Osteoblast (primary cell): Measurements from ENCODE around the gene SLC25A30. TPM values are rescaled to one million over a fixed set of nuclear protein-coding genes. Genes with fewer than 3 reads are reported as not detected.
"Not testable (repeated sequence)": the region's sequence is repeated elsewhere in the genome, so short reads cannot be mapped to it uniquely, and the experiment has no call there.

Source experiments
- DNase-seq: peaks from one replicate; pipeline ENCODE4 v3.0.0; 2011; ENCODE audit warnings: low spot score, mixed read lengths; ENCODE audit not compliant: insufficient read length; ENCODE audit errors: missing footprints
- H2AFZ ChIP-seq: 2 replicates; pipeline ENCODE4 v1.6.0; 2011; ENCODE audit warnings: mild to moderate bottlenecking, low read length
- H3K27ac ChIP-seq: 2 replicates; pipeline ENCODE4 v1.5.1; 2011; ENCODE audit warnings: mild to moderate bottlenecking, low read depth, low read length, moderate library complexity
- H3K27me3 ChIP-seq: 2 replicates; pipeline ENCODE4 v1.6.0; 2012; ENCODE audit warnings: mild to moderate bottlenecking, control low read depth, inconsistent platforms, low read length, moderate library complexity; ENCODE audit not compliant: insufficient read depth
- H3K36me3 ChIP-seq: 2 replicates; pipeline ENCODE4 v1.5.1; 2011; ENCODE audit warnings: mild to moderate bottlenecking, low read length, control low read depth, moderate library complexity; ENCODE audit not compliant: insufficient read depth
- H3K4me1 ChIP-seq: 2 replicates; pipeline ENCODE4 v1.5.1; 2011; ENCODE audit warnings: mild to moderate bottlenecking, low read length, control low read depth, moderate library complexity; ENCODE audit not compliant: insufficient read depth
- H3K4me2 ChIP-seq: 2 replicates; pipeline ENCODE4 v1.6.0; 2011; ENCODE audit warnings: mild to moderate bottlenecking, low read length; ENCODE audit not compliant: insufficient read depth
- H3K4me3 ChIP-seq: fragments of 200-600 bp; sonication (generic); 3 replicates; pipeline ENCODE4 v1.5.1; 2012; ENCODE audit warnings: mild to moderate bottlenecking, low read length, inconsistent platforms; ENCODE audit not compliant: insufficient read depth
- H3K79me2 ChIP-seq: 2 replicates; pipeline ENCODE4 v1.6.0; 2012; ENCODE audit warnings: mild to moderate bottlenecking, low read length, control low read depth, inconsistent platforms; ENCODE audit not compliant: insufficient read depth
- H3K9me3 ChIP-seq: 2 replicates; pipeline ENCODE4 v1.5.1; 2011; ENCODE audit warnings: low read depth, low read length, control low read depth
- H4K20me1 ChIP-seq: 2 replicates; pipeline ENCODE4 v1.6.0; 2012; ENCODE audit warnings: mild to moderate bottlenecking, low read length, control low read depth; ENCODE audit not compliant: insufficient read depth
- total RNA-seq: library from RNA; depleted of rRNA; stranded (reverse); fragments of >200 nt; gene quantifications from 2 replicates; pipeline ENCODE4 v1.2.3, GENCODE V29; 2012
- TF ChIP-seq, protein P1 (sequence below): IDR thresholded peaks from 2 replicates; pipeline ENCODE4 v1.5.1; 2011; ENCODE audit warnings: mild to moderate bottlenecking, low read depth, low read length, moderate library complexity; ENCODE audit errors: extremely low read depth

SLC25A30 gene
- total RNA-seq, 1 donor = 11.2 TPM

DNA sequence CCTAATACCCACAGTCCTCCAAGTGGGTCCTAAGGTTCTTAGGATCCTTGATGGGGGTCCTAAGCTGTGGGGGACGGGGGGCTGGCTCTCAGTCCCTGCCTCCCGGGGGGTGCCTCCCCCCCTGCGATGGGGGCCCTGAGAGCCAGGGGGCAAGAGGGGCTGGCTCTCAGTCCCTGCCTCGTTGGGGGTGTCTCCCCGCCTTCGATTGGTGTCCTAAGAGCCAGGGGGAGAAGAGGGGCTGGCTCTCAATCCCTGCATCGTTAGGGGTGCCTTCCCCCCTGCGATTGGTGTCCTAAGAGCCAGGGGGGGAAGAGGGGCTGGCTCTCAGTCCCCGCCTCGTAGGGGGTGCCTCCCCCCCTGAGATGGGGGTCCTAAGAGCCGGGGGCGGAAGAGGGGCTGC is 37.0 kb downstream of the SLC25A30 start:
- Histone ChIP-seq H3K79me2 (no peaks in the 10 kb centered on the region), H3K27ac (no peak overlapping the region), H3K27me3 (no peaks in the 10 kb centered on the region), H3K4me3 (no peak overlapping the region), H3K4me1 (no peaks in the 10 kb centered on the region), H4K20me1 (no peaks in the 10 kb centered on the region), H3K9me3 (no peaks in the 10 kb centered on the region), H3K36me3 (peaks cover 11% of the 10 kb centered on the region), H3K4me2 (no peak overlapping the region), H2AFZ (no peak overlapping the region)
- TF ChIP-seq, protein P1, sequence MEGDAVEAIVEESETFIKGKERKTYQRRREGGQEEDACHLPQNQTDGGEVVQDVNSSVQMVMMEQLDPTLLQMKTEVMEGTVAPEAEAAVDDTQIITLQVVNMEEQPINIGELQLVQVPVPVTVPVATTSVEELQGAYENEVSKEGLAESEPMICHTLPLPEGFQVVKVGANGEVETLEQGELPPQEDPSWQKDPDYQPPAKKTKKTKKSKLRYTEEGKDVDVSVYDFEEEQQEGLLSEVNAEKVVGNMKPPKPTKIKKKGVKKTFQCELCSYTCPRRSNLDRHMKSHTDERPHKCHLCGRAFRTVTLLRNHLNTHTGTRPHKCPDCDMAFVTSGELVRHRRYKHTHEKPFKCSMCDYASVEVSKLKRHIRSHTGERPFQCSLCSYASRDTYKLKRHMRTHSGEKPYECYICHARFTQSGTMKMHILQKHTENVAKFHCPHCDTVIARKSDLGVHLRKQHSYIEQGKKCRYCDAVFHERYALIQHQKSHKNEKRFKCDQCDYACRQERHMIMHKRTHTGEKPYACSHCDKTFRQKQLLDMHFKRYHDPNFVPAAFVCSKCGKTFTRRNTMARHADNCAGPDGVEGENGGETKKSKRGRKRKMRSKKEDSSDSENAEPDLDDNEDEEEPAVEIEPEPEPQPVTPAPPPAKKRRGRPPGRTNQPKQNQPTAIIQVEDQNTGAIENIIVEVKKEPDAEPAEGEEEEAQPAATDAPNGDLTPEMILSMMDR = no peak
- DNase-seq = no peak

GRCh38 chr13:45380708-45381107 is 37.5 kb downstream of the SLC25A30 start:
- DNase-seq, H3K4me1 ChIP-seq, H2AFZ ChIP-seq, H3K79me2 ChIP-seq, H3K27ac ChIP-seq, H3K27me3 ChIP-seq, H3K4me3 ChIP-seq, H3K4me2 ChIP-seq, H3K9me3 ChIP-seq, H4K20me1 ChIP-seq: not testable (repeated sequence)
- H3K36me3 ChIP-seq = peaks cover 11% of the 10 kb centered on the region

DNA sequence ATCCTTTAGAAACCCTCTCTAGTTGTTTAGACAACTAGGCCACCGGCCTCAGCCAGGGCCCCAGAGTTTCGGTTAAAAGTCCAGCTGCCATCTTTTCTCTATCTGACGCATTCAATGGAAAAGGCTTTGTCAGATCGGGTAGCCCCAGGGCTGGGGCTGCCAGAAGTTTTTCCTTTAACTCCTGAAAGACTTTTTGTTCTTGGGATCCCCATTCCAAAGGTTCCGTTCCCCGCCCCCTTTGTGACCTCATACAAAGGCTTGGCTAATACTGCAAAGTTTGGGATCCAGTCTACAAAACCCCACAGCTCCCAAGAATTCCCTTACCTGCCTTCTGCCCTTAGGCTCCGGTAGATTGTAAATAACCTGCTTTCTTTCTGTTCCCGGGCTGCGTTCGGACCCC is 38.7 kb downstream of the SLC25A30 start:
- not testable (repeated sequence) for DNase-seq, H3K27me3 ChIP-seq, H3K4me1 ChIP-seq, H4K20me1 ChIP-seq, H3K79me2 ChIP-seq, H3K9me3 ChIP-seq, H3K36me3 ChIP-seq, H3K27ac ChIP-seq, H3K4me2 ChIP-seq, H2AFZ ChIP-seq, H3K4me3 ChIP-seq

GRCh38 chr13:45378786-45379185 is 39.4 kb downstream of the SLC25A30 start:
- not testable (repeated sequence) for H3K4me2 ChIP-seq, H3K27ac ChIP-seq, H2AFZ ChIP-seq, DNase-seq, H3K4me3 ChIP-seq, H3K36me3 ChIP-seq, H3K79me2 ChIP-seq, H3K9me3 ChIP-seq, H3K27me3 ChIP-seq, H4K20me1 ChIP-seq
- peaks cover 11% of the 10 kb centered on the region for H3K4me1 ChIP-seq

DNA sequence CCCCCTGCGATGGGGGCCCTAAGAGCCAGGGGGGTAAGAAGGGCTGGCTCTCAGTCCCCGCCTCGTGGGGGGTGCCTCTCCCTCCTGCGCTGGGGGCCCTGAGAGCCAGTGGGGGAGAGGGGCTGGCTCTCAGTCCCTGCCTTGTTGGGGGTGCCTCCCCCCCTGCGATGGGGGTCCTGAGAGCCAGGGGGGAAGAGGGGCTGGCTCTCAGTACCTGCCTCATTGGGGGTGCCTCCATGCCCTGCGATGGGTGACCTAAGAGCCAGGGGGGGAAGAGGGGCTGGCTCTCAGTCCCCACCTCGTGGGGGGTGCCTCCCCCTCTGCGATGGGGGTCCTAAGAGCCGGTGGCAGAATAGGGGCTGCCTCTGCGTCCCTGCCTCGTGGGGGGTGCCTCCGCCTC is 40.9 kb downstream of the SLC25A30 start:
- H3K4me1 ChIP-seq = peaks cover 11% of the 10 kb centered on the region
- not testable (repeated sequence) for H4K20me1 ChIP-seq, H3K79me2 ChIP-seq, H3K36me3 ChIP-seq, H3K9me3 ChIP-seq, H3K4me2 ChIP-seq, H3K27me3 ChIP-seq, DNase-seq, H3K27ac ChIP-seq, H2AFZ ChIP-seq, H3K4me3 ChIP-seq

GRCh38 chr13:45376651-45377050 is 41.5 kb downstream of the SLC25A30 start:
- not testable (repeated sequence) for H3K36me3 ChIP-seq, H4K20me1 ChIP-seq, H3K27ac ChIP-seq, H3K9me3 ChIP-seq, H2AFZ ChIP-seq, H3K4me2 ChIP-seq, H3K27me3 ChIP-seq, H3K4me3 ChIP-seq, DNase-seq, H3K79me2 ChIP-seq
- H3K4me1 ChIP-seq = peaks cover 11% of the 10 kb centered on the region
